GM19240 (cell line): ENCODE data around the gene ACACA.

ENCODE experiments used
- DNase-seq: peaks from one replicate; pipeline ENCODE4 v3.0.0; 2011; ENCODE audit warnings: low spot score; ENCODE audit not compliant: insufficient read length

The ACACA gene

DNA sequence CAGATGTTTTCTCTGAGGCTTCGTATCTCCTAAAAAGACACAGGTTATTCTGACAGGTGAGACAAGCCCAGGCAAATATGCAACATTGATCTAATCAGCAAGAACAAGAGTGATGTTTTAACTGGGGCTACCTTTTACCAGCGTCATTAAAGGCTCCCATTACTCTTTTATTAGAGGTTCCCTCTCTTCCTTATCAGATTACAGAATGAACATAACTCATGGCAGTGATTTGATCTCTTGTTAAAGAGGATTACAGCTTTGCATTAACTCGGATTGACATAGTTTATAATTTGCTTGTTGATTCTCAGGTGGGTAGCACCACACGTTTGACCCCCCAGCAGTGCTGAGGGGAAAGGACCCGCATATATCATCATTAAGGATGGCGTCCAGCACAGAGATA, 367.4 kb downstream of the ACACA start:
- DNase-seq: no peak

DNA sequence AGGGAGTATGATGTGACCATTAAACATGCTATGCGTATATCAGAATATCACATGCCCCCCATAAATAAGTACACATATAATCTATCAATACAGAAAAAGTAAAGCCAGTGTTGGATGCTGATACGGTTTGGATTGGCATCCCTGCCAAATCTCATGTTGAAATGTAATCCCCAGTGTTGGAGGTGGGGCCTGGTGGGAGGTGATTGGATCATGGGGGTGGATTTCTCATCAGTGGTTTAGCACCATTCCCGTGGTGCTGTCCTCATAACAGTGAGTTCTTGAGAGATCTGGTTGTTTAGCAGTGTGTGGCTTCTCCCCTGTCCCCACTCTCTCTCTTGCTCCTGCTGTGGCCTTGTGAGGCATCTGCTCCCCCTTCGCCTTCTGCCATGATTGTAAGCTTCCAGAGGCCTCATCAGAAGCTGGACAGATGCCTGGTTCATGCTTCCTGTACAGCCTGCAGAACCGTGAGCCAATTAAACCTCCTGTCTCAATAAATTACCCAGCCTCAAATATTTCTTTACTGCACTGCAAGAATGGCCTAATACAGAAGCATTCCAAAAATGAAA, 369.0 kb downstream of the ACACA start:
- no peak for DNase-seq
